Raji (cell line): ENCODE measurements around the gene B3GNT9.

Experiments used
- POLR2A ChIP-seq: IDR thresholded peaks from 2 replicates; pipeline ENCODE4 v1.6.1; 2011; ENCODE audit warnings: low read depth, low read length, control low read depth; ENCODE audit not compliant: insufficient read depth

Gene B3GNT9

DNA sequence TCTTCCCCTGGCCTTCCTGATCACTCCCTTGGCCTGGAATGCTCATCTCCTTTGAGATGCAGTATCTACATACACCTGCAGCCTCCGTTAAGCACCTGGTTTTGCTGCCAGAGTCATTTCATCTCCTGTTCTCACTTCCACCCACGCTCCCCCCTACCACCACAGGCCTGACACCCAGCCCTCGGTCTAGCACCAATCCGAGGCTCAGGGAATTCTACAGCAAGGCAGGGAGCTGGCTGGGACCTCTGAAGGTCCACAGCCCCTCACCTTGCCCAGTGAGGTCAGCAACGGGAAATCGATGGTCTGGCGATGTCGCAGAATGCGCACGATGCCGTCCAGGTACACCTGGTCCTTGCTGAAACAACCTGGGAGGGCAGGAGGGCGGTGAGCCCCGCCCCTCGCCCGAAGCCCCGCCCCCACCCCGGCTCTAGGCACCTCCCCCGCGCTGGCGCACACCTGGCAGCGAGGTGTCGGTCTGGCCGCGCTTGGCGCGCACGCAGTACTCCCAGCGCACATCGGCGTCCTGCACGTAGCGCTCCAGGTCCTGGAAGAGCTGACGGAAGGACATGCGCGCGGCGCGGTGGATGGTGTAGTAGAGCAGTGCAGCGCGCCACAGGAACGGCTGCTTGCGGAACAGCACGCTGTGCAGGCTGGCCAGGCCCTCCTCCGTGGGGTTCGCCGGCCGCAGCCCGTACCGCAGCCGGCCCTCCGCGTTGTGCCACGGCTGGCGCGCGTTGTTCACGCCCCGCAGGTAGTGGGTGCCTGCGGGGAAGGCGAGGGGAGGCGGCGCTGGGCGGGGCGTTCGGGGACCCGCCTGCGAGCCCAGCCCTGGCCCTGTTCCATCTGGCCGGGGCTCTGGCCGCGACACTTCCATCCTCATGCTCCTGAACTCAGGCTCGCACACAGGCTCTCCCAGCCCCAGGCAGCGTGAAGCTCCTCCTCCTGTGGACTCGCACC lies 27.2 kb upstream of the B3GNT9 start:
- no peak for TF ChIP-seq POLR2A

GRCh38 chr16:67176662-67177061 lies 25.9 kb upstream of the B3GNT9 start:
- no peak for TF ChIP-seq POLR2A

- no peak for TF ChIP-seq POLR2A
Observed at GRCh38 chr16:67174706-67175231, 24.0 kb upstream of the B3GNT9 start.

GRCh38 chr16:67173808-67174705 lies 23.3 kb upstream of the B3GNT9 start:
- TF ChIP-seq POLR2A, result no peak

GRCh38 chr16:67173323-67173722 lies 22.5 kb upstream of the B3GNT9 start:
- no peak for TF ChIP-seq POLR2A

- TF ChIP-seq POLR2A, result no peak
Observed at GRCh38 chr16:67170949-67171649, 20.3 kb upstream of the B3GNT9 start.

- TF ChIP-seq POLR2A, result no peak; the same call in 1 of the 2 replicates
Observed at GRCh38 chr16:67170168-67170948, 19.6 kb upstream of the B3GNT9 start, which contains the start of gene NOL3. Gene NOL3, plus strand, starts transcription at chr16:67170538.

- TF ChIP-seq POLR2A, result no peak
Observed at GRCh38 chr16:67169642-67170167, 18.9 kb upstream of the B3GNT9 start.

DNA sequence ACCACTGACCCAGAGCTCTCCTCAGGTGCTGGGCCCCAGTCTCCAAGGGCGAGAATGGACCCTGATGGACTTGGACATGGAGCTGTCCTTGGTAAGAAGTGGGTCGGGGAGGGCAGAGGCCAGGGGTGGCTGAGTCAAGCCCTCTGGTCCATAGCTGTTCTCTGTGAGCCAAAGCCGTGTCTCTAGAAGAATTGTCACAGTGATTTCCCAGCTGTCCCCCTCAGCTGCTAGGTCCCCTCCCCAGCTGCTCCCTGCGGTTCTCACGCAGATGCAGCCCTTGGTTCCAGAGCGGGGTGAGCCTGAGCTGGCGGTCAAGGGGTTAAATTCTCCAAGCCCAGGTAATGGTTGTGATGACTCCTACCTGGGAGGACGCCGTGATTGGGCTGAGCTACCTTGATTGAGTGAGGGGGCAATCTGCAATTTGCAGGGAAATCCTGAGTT lies 18.2 kb upstream of the B3GNT9 start:
- no peak for TF ChIP-seq POLR2A

DNA sequence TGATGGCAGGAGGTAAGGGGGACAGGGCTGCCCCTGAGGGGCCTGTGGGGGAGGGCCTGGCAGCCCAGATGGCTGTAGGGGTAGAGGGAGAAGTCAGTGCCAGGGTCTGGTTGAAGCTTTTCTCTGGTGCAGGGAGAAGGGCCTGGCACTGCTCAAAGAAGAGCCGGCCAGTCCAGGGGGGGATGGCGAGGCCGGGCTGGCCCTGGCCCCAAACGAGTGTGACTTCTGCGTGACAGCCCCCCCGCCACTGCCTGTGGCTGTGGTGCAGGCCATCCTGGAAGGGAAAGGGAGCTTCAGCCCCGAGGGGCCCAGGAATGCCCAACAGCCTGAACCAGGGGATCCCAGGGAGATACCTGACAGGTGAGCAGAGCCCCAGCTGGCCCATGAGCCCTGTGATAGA lies 16.8 kb upstream of the B3GNT9 start:
- no peak for TF ChIP-seq POLR2A

- TF ChIP-seq POLR2A, result no peak
Observed at GRCh38 chr16:67166598-67167168, 15.9 kb upstream of the B3GNT9 start.

- no peak for TF ChIP-seq POLR2A
Observed at GRCh38 chr16:67166110-67166547, 15.3 kb upstream of the B3GNT9 start.
